HUES6 (cell line): ENCODE results near the gene STK38L.

Experiments
- H3K27ac ChIP-seq: 2 replicates; pipeline ENCODE4 v1.7.0; 2013; ENCODE audit warnings: low read depth, mild to moderate bottlenecking, low read length, inconsistent platforms
- H3K27me3 ChIP-seq: 2 replicates; pipeline ENCODE4 v1.6.1; 2013; ENCODE audit warnings: low read length; ENCODE audit not compliant: control insufficient read depth, insufficient read depth
- H3K36me3 ChIP-seq: 2 replicates; pipeline ENCODE4 v1.6.1; 2013; ENCODE audit warnings: low read length; ENCODE audit not compliant: control insufficient read depth, insufficient read depth
- H3K4me1 ChIP-seq: 2 replicates; pipeline ENCODE4 v1.6.1; 2013; ENCODE audit warnings: low read length; ENCODE audit not compliant: control insufficient read depth, insufficient read depth
- H3K4me3 ChIP-seq: 2 replicates; pipeline ENCODE4 v1.5.1; 2013; ENCODE audit warnings: low read depth, low read length
- H3K9ac ChIP-seq: one replicate; pipeline ENCODE4 v1.6.1; 2013; ENCODE audit warnings: mild to moderate bottlenecking, low read length
- H3K9me3 ChIP-seq: 2 replicates; pipeline ENCODE4 v1.6.1; 2013; ENCODE audit warnings: low read depth, low read length; ENCODE audit not compliant: control insufficient read depth, insufficient read depth

Gene STK38L

GRCh38 chr12:27351476-27351875 is 107.4 kb downstream of the STK38L start:
- Histone ChIP-seq H3K9me3 (no peaks in the 10 kb centered on the region), H3K9ac (no peak overlapping the region), H3K4me3 (no peak overlapping the region), H3K36me3 (no peaks in the 10 kb centered on the region), H3K27ac (no peak overlapping the region), H3K4me1 (0 out of 2 replicates have a peak, but pooled peaks cover 7% of the 10 kb centered on the region), H3K27me3 (no peaks in the 10 kb centered on the region)

GRCh38 chr12:27355486-27355885 is 111.4 kb downstream of the STK38L start:
- no peak overlapping the region for H3K9ac ChIP-seq
- H3K27ac ChIP-seq = no peak overlapping the region
- no peak overlapping the region for H3K4me3 ChIP-seq
- no peaks in the 10 kb centered on the region for H3K9me3 ChIP-seq
- no peaks in the 10 kb centered on the region for H3K4me1 ChIP-seq
- H3K27me3 ChIP-seq = no peaks in the 10 kb centered on the region
- H3K36me3 ChIP-seq = no peaks in the 10 kb centered on the region

- Histone ChIP-seq H3K4me3 (no peak overlapping the region), H3K27me3 (no peaks in the 10 kb centered on the region), H3K36me3 (no peaks in the 10 kb centered on the region), H3K4me1 (no peaks in the 10 kb centered on the region), H3K27ac (no peak overlapping the region), H3K9ac (no peak overlapping the region), H3K9me3 (no peaks in the 10 kb centered on the region)
These were observed 111.9 kb downstream of the STK38L start for GRCh38 chr12:27355979-27356378.

GRCh38 chr12:27359578-27360340 is 115.7 kb downstream of the STK38L start:
- no peaks in the 10 kb centered on the region for H3K4me1 ChIP-seq
- H3K9ac ChIP-seq = no peak overlapping the region
- no peaks in the 10 kb centered on the region for H3K27me3 ChIP-seq
- no peak overlapping the region for H3K4me3 ChIP-seq
- H3K27ac ChIP-seq = no peak overlapping the region
- H3K36me3 ChIP-seq = no peaks in the 10 kb centered on the region
- peaks cover 3% of the 10 kb centered on the region; the same call in 1 of the 2 replicates for H3K9me3 ChIP-seq

- Histone ChIP-seq H3K27me3 (no peaks in the 10 kb centered on the region), H3K27ac (no peak overlapping the region), H3K9me3 (peaks cover 3% of the 10 kb centered on the region; the same call in 1 of the 2 replicates), H3K4me3 (no peak overlapping the region), H3K9ac (no peak overlapping the region), H3K4me1 (no peaks in the 10 kb centered on the region), H3K36me3 (no peaks in the 10 kb centered on the region)
These were observed 117.3 kb downstream of the STK38L start for GRCh38 chr12:27361372-27361771.

GRCh38 chr12:27366621-27367020 is 122.5 kb downstream of the STK38L start:
- Histone ChIP-seq H3K27ac (no peak overlapping the region), H3K27me3 (no peaks in the 10 kb centered on the region), H3K36me3 (peaks cover 13% of the 10 kb centered on the region; the same call in 1 of the 2 replicates), H3K4me3 (no peak overlapping the region), H3K4me1 (no peaks in the 10 kb centered on the region), H3K9ac (no peak overlapping the region), H3K9me3 (peaks cover 3% of the 10 kb centered on the region; the same call in 1 of the 2 replicates)

- no peak overlapping the region for H3K27ac ChIP-seq
- H3K9me3 ChIP-seq = peaks cover 3% of the 10 kb centered on the region; the same call in 1 of the 2 replicates
- H3K4me3 ChIP-seq = no peak overlapping the region
- H3K36me3 ChIP-seq = peaks cover 13% of the 10 kb centered on the region; the same call in 1 of the 2 replicates
- no peak overlapping the region for H3K9ac ChIP-seq
- H3K27me3 ChIP-seq = no peaks in the 10 kb centered on the region
- H3K4me1 ChIP-seq = no peaks in the 10 kb centered on the region
These were observed 123.0 kb downstream of the STK38L start for GRCh38 chr12:27367078-27367477.
